ENCODE measurements around the gene ABHD12B. TPM values are rescaled to one million over a fixed set of nuclear protein-coding genes. Genes with fewer than 3 reads are reported as not detected.
A peak's percentile ranks its signal among the peaks of the same experiment; 100 is the strongest.
"Not testable (repeated sequence)": the region's sequence is repeated elsewhere in the genome, so short reads cannot be mapped to it uniquely, and the experiment has no call there.

The ABHD12B gene
- total RNA-seq, 1 experiment from 2014 or later: not detected

DNA sequence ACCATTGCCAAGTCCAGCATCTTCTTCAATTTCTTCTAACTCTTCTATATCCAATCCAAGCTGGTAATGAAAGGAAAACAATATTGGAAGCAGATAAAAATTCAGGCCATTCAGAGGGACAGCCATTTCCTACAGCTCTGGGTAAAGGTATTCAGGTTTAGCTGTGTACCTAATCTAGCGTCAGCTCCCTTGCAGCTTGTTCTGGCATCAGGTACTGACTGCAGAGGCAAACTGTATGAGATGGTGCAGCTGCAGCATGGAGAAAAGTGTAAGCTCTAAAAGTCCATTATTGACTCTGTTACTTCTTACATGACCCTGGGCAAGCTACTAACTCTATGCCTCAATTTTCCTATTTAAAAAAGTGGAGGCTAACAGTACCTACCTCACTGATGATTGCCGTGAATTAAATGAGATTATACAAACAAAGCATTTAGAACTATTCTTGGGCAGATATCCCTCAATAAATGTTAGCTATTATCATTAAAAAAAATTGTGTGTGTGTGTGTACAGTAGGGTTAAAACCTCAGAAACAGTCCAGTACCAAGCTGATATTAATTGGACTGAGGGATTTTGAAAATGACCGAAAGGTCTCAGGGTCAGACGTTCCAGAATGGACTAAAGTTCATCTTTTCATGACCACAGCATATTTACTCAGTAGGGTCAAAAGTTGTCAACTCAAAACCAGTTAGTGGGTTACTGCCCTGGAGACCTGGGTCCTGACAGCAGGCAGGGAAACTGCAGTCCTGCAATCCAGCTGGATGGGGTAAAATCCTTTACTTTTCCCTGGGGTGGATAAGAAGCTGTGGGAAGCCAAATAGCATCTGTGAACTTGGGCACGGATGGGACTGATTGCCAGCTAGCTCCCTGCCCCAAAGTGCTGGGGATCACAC is 63.5 kb downstream of the ABHD12B start:
- no peak for DNase-seq (ENCODE audit: low spot score)

DNA sequence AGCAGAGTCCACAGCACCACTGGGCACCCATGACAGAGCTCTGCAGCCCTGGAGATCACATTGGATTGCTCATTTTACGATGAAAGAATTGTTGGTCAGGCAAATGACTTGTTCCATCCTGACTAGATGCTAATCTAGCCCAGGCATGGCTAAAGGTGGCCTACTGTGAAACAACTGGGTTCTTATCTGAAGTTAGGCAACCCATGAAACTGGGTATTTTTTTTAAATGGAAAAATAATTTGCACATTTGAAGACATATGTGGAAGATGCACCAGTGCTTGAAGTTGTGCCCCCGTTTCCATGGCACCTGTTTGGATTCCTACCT is 64.1 kb downstream of the ABHD12B start:
- no peak for DNase-seq (ENCODE audit: low spot score)

GRCh38 chr14:50936882-50937281 is 65.0 kb downstream of the ABHD12B start:
- no peak for DNase-seq (ENCODE audit: low spot score)

- peak; percentile 30 for DNase-seq (ENCODE audit: low spot score)
Measured at GRCh38 chr14:50937325-50937724, 65.5 kb downstream of the ABHD12B start.

GRCh38 chr14:50937800-50938199 is 65.9 kb downstream of the ABHD12B start:
- no peak for DNase-seq (ENCODE audit: low spot score)

- no peak for DNase-seq (ENCODE audit: low spot score)
Measured at GRCh38 chr14:50941151-50941550, 69.3 kb downstream of the ABHD12B start.

DNA sequence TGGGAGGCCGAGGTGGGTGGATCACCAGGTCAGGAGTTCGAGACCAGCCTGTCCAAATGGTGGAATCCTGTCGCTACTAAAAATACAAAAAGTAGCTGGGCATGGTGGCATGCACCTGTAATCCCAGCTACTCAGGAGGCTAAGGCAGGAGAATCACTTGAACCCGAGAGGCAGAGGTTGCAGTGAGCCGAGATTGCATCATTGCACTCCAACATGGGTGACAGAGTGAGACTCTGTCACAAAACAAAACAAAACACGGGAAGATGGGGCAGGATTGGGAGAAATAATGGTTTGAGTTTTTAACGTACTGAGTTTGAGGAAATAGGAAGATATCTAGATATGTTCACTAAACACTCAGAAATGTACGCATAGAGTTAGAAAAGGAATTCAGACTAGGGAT is 69.8 kb downstream of the ABHD12B start:
- DNase-seq (ENCODE audit: low spot score): not testable (repeated sequence)

- no peak for DNase-seq (ENCODE audit: low spot score)
Measured at GRCh38 chr14:50943261-50943942, 71.5 kb downstream of the ABHD12B start.

- no peak for DNase-seq (ENCODE audit: low spot score)
Measured at GRCh38 chr14:50943943-50944646, 72.2 kb downstream of the ABHD12B start, which contains the start of gene PYGL. PYGL (minus strand) TSS chr14:50944483; CDS start chr14:50944403, 80 bp downstream.

DNA sequence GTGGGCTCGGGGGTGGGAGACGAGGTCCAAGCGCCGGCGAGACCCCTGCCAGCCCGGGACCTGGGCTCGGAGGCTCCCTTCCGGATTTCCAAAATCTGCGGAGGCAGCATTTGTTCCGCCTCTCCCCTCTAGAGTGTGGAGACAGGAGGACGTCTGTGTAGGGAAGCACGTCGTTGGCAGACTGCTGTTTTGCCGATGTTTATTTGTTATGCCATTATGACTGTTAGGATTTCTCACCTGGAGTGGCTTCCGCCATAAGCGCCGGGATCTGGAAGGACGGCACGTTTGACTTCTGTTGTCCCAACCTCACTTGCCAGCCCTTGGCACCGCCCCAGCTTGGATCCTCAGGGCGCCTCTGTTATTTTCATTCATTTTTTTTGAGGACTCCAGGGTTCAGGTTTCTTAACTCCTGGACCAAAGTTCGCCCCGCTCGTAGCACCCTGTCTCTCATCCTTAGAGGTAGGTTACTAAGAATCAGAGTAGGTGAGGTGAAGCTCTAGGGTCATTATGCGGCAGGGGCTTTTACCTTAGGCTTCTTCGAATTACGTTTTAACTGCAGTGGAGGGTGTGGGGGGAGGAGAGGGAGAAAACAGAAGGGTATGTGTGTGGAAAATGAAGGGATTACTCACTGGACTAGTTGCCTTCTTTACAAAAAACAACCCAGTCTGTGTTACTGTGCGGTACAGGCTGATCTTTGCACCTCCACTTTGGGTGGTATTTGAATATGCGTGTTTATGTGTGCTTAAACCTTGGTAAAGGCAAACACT is 73.0 kb downstream of the ABHD12B start:
- DNase-seq (ENCODE audit: low spot score): no peak

GRCh38 chr14:50946234-50946935 is 74.5 kb downstream of the ABHD12B start:
- no peak for DNase-seq (ENCODE audit: low spot score)

DNA sequence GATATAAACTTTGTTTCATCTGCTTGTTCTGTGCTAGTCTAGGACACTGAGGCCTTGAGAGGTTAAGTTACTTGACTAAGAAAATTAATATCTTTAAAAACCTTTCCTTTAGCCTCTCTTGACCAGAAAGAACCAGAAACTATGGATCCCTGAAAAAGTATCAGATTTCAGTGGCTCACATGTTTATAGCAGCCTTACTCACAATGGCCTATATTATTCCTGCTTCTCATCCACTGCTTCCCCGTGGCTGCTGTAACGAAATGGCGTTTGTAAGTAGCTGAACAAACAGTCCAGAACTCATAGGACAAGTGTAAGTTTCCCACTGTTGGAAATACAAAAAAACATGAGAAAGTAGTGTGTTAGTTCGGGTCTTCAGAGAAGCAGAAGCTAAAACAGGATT is 75.6 kb downstream of the ABHD12B start:
- DNase-seq (ENCODE audit: low spot score): no peak

DNA sequence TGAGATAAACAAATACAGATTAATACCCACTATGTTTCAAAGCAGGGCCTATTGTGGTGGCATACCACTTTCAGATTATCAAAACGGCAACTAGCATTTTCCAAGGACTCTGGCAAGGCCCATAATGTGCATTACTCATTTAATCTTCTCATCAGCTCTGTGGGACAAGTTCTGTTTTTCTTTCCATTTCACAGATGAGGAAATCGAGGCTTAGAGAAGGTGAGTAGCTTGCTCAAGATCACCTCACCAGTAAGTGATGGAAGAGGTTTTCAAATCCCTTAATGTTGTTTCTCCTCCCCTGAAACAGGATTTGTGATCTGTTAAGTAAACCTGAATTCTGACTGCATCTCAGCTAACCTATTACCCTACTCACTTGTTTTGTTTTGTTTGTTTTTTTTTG is 76.4 kb downstream of the ABHD12B start:
- no peak for DNase-seq (ENCODE audit: low spot score)

DNA sequence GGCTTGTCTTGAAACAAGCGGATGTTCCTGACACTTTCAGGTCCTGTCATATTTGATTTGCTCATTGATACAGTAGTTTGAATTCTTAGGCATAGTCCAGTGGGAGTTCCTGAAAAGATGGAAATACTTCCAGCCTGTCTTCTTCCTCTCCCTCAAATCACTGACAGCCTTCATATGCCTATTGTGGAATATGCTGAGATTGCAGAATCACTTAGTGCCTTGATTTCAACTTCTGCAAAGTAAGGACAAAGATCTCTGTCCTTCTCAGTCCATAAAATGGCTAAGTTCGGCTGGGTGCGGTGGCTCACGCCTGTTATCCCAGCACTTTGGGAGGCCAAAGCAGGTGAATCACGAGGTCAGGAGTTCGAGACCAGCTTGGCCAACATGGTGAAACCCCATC is 79.2 kb downstream of the ABHD12B start:
- DNase-seq (ENCODE audit: low spot score): no peak

GRCh38 chr14:50953502-50953901 is 81.6 kb downstream of the ABHD12B start:
- no peak for DNase-seq (ENCODE audit: low spot score)

Other genes with a start within 250 kb of the ABHD12B start
- 7.3 and 9.6 TPM in 2 replicates for gene SAV1, start 203.7 kb upstream of the ABHD12B start, total RNA-seq (2014; rRNA removed; shearing (Covaris generic))
- gene NIN, start 40.9 kb upstream of the ABHD12B start, total RNA-seq (2014; rRNA removed; shearing (Covaris generic)): 17.7 and 19.2 TPM in 2 replicates
- 52.9 and 61.2 TPM in 2 replicates for gene PYGL, start 72.4 kb downstream of the ABHD12B start, total RNA-seq (2014; rRNA removed; shearing (Covaris generic))
- 0.02 and 0.34 TPM in 2 replicates for gene TRIM9, start 223.1 kb downstream of the ABHD12B start, total RNA-seq (2014; rRNA removed; shearing (Covaris generic))